HL-60/S4 treated with phorbol 12-myristate 13-acetate at 8.2 ng/mL for 4 days and 3 days (cell line): ENCODE data around the gene SIX4.
"Not testable (repeated sequence)": the region's sequence is repeated elsewhere in the genome, so short reads cannot be mapped to it uniquely, and the experiment has no call there.

Experiments
- in situ Hi-C: fragments of 300-500 bp; cut with MboI; formaldehyde crosslinking; loops from 2 replicates; pipeline ENCODE4 v1.15.0; 2022; ENCODE audit warnings: low sequenced_read_pairs

SIX4 gene

GRCh38 chr14:60723907-60724618 lies at the start of gene SIX4:
SIX4 (minus strand) TSS chr14:60724351; CDS start chr14:60724074, 277 bp downstream.
- in situ Hi-C loops: no loop called here

GRCh38 chr14:60773558-60773957 lies 49.4 kb upstream of the SIX4 start:
- in situ Hi-C loops: no loop called here

- in situ Hi-C loops: no loop called here
Measured at GRCh38 chr14:60771117-60771516, 47.0 kb upstream of the SIX4 start.

- in situ Hi-C loops: no loop called here
Measured at GRCh38 chr14:60768602-60769001, 44.5 kb upstream of the SIX4 start.

GRCh38 chr14:60760644-60761364 lies 36.7 kb upstream of the SIX4 start:
- in situ Hi-C loops: no loop called here

- in situ Hi-C loops: no loop called here
Measured at GRCh38 chr14:60760209-60760608, 36.1 kb upstream of the SIX4 start.

GRCh38 chr14:60758885-60759284 lies 34.7 kb upstream of the SIX4 start:
- in situ Hi-C loops: no loop called here

GRCh38 chr14:60757567-60758002 lies 33.4 kb upstream of the SIX4 start:
- in situ Hi-C loops: no loop called here

GRCh38 chr14:60756847-60757246 lies 32.7 kb upstream of the SIX4 start:
- in situ Hi-C loops: no loop called here

GRCh38 chr14:60753264-60754119 lies 29.3 kb upstream of the SIX4 start:
- in situ Hi-C loops: no loop called here

GRCh38 chr14:60744566-60744965 lies 20.4 kb upstream of the SIX4 start:
- in situ Hi-C loops: no loop called here

- in situ Hi-C loops: no loop called here
Measured at GRCh38 chr14:60738843-60739508, 14.8 kb upstream of the SIX4 start.

- in situ Hi-C loops: no loop called here
Measured at GRCh38 chr14:60736494-60736893, 12.3 kb upstream of the SIX4 start.

GRCh38 chr14:60735416-60735815 lies 11.3 kb upstream of the SIX4 start:
- in situ Hi-C loops: no loop called here

GRCh38 chr14:60734465-60735242 lies 10.5 kb upstream of the SIX4 start, which contains the start of gene MNAT1:
MNAT1 (plus strand) TSS chr14:60734761; CDS start chr14:60734863, 102 bp downstream.
- in situ Hi-C loops: no loop called here

- in situ Hi-C loops: no loop called here
Measured at GRCh38 chr14:60732840-60733483, 8.8 kb upstream of the SIX4 start.

- in situ Hi-C loops: not testable (repeated sequence)
Measured at GRCh38 chr14:60731291-60731690, 7.1 kb upstream of the SIX4 start.

- in situ Hi-C loops: no loop called here
Measured at GRCh38 chr14:60723116-60723906, 840 bp downstream of the SIX4 start.
